Fibroblast of mammary gland (primary cell): ENCODE data around the gene TAS2R60.

Experiments used
- DNase-seq: peaks from one replicate; pipeline ENCODE4 v3.0.0-alpha.2; 2010; ENCODE audit warnings: low read depth
- H3K4me3 ChIP-seq: 2 replicates; pipeline ENCODE4 v1.5.1; 2011; ENCODE audit warnings: low read depth, mild to moderate bottlenecking, low read length, moderate library complexity; ENCODE audit not compliant: control insufficient read depth
- CTCF ChIP-seq: conservative IDR thresholded peaks from 2 replicates; pipeline ENCODE4 v1.5.1; 2011; ENCODE audit warnings: low read depth, low read length, inconsistent platforms; ENCODE audit not compliant: control insufficient read depth, insufficient read depth

Gene TAS2R60

GRCh38 chr7:143443153-143443552, at the start of gene TAS2R60:
TAS2R60 (plus strand) TSS chr7:143443453; CDS start chr7:143443453, 0 bp downstream.
- no peak for DNase-seq
- TF ChIP-seq CTCF = no peak
- H3K4me3 ChIP-seq = no peak within 1 kb of the TSS

- DNase-seq = no peak
- no peak overlapping the region for H3K4me3 ChIP-seq
- no peak for TF ChIP-seq CTCF
Observed at GRCh38 chr7:143394068-143394467, 49.2 kb upstream of the TAS2R60 start.

- no peak for DNase-seq
- no peak for TF ChIP-seq CTCF
- no peak overlapping the region for H3K4me3 ChIP-seq
Observed at GRCh38 chr7:143394777-143395176, 48.5 kb upstream of the TAS2R60 start.

GRCh38 chr7:143395187-143396149, 47.8 kb upstream of the TAS2R60 start:
- no peak overlapping the region for H3K4me3 ChIP-seq
- peak; percentile 28 for TF ChIP-seq CTCF
- peak; percentile 45 for DNase-seq

- TF ChIP-seq CTCF = no peak
- DNase-seq = no peak
- no peak overlapping the region for H3K4me3 ChIP-seq
Observed at GRCh38 chr7:143396182-143396581, 47.1 kb upstream of the TAS2R60 start.

GRCh38 chr7:143396625-143397556, 46.4 kb upstream of the TAS2R60 start:
- no peak for TF ChIP-seq CTCF
- H3K4me3 ChIP-seq = no peak overlapping the region
- no peak for DNase-seq
